Skin epidermis (tissue), 12 donors: ENCODE data around the gene DMD.
A peak's percentile ranks its signal among the peaks of the same experiment; 100 is the strongest.

Experiments used
- H3K27ac ChIP-seq, 21 experiments: fragments of 200-600 bp; sonication (generic) in 11 of 21; one replicate each; pipeline ENCODE4 v1.5.0; 2020; ENCODE audit warnings: mild to moderate bottlenecking in 3 of 21, inconsistent platforms in 2 of 21, moderate library complexity in 2 of 21
- H3K4me3 ChIP-seq, 7 experiments: fragments of 200-600 bp; sonication (generic) in 2 of 7; one replicate each; pipeline ENCODE4 v1.5.0; 2020; ENCODE audit warnings: inconsistent platforms in 2 of 7, mild to moderate bottlenecking in 2 of 7, moderate library complexity in 1 of 7

DMD gene

DNA sequence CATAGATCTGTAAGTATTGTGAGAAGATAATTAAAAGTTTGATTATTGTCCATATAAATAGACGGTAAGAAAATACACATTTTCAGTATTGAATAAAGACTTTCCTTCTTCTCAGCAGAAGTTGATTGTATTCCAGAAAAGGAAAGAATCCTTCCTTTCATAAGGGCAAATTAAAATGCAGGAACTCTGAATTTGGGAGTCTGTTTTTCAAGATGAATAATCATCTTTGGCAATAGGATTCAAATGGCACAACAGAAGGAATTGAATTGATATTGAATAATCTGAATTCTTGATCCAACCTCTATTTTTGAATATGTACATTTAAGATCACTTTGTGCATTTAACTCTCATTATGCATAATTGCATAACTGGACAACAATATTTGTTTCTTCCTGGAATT, 149.3 kb downstream of the DMD start:
- Histone ChIP-seq H3K27ac (no peak overlapping the region), H3K4me3 (no peak overlapping the region)

DNA sequence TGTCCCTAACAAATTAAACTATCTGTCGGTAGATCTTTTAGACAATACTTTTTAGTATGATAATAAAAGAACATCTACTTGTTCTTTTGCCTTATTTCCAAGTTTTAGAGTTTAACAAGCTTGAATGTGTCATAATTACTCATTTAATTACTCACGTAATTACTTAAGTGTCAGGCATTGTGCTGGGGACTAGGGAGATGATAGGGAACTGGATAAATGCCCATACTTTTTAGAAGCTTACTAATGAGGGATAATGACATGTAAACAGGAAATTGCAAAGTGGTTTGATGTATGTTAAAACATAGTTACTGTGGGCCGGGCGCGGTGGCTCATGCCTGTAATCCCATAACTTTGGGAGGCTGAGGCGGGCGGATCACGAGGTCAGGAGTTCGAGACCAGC, 158.3 kb downstream of the DMD start:
- H3K4me3 ChIP-seq: no peak overlapping the region
- no peak overlapping the region for H3K27ac ChIP-seq

DNA sequence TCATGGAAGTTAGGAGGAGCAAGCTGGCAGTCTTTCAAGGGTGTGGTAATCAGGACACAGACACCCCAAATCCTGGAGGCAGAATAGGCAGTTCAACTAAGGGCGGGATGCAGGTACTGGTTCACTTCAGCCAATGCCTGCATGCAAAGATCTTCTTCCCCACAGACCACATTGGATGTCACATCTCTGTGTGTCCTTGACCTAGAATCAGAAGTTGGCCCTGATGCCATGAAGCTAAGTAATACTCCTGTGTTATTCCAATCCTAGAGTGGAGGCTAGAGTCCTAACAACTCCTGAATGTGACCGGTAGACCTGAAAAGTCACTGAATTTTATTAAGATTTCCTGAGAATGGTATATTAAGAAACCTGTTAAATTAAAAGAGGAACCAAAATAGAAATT, 165.5 kb downstream of the DMD start:
- Histone ChIP-seq H3K27ac (no peak overlapping the region), H3K4me3 (no peak overlapping the region)

DNA sequence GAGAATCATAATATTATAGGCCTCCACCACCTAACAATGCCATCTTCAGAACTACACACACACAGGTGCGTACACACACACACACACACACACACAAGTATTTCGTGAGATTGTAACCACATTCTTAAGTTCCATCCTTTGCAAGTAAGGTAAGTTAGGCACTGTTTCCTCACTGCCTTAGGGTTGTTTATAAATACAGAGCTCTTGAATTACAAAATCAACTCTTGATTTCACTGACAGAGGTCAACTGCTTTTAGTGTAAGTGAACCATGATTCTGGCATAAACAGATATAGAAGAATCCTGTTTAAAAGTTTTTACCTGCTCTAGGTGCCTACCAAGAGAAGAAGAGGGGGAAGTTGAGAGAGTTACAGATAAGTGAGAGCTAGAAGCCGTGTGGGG, 166.1 kb downstream of the DMD start:
- Histone ChIP-seq H3K27ac (no peak overlapping the region), H3K4me3 (no peak overlapping the region)

DNA sequence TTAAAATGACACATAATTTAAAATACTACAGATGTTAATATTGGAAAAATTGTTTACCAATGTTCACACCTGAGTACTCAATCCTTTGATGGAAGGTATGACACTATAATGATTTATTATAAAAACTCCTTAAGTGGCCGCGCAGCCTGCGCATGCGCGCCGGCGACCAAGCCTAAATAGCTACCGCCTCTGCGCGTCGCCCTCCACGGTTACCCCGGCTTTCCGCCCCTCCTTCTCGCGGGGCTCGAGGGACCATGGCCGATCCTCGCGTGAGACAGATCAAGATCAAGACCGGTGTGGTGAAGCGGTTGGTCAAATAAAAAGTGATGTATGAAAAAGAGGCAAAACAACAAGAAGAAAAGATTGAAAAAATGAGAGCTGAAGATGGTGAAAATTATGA, 170.2 kb downstream of the DMD start:
- H3K27ac ChIP-seq: no peak overlapping the region
- no peak overlapping the region for H3K4me3 ChIP-seq

DNA sequence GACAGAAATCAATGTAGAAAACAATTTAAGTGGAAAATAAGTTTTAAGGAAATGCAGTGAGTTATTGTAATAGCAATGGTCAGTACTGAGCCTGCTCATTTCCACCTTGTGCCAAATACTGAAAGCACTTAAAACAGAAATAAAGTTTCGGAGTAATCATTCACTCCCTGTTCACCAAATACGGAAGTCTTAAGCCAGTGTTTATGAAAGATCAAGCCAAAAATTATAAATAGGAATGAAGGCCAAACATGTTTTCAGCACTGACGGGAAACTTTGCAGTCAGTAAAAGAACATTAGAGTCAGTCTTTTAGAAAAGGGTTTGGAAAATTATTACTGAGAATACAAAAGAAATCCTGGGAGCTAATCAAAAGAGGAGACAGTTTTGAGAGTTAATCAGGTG, 178.6 kb downstream of the DMD start:
- peak overlapping the region in 1 of 21 experiments; percentile 53 for H3K27ac ChIP-seq
- H3K4me3 ChIP-seq: no peak overlapping the region

DNA sequence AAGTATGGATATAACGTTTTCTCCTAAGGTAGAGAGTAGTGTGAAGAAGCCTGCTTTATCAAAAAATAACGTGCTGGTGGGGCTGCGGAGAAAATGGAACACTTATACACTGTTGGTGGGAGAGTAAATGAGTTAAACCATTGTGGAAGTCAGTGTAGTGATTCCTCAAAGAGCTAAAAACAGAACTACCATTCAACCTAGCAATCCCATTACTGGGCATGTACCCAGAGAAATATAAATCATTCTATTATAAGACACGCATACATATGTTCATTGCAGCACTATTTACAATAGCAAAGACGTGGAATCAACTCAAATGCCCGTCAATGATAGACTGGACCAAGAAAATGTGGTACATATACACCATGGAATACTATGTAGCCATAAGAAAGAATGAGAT, 196.4 kb downstream of the DMD start:
- H3K27ac ChIP-seq: no peak overlapping the region

DNA sequence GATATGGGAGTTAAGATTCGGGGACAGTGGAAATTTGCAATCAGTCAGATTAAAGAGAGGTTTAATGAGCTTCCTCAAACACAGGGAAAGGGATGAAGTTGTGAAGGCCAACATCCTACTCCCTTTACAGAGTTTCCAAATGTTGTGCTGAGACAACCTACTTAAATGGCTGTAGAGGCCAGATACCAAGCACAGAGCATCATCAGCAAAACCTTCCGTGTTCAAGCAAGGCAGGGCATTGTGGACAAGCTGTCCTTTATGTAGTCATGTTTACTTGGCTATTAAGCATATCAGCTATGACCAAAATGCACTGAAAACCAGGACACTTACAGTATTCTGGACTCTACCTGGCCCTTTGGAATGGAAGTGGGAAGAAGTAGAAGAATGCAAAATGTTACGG, 197.3 kb downstream of the DMD start:
- Histone ChIP-seq H3K27ac (no peak overlapping the region), H3K4me3 (no peak overlapping the region)

More for the DNA sequence above, 196.4 kb downstream of the DMD start:
- no peak overlapping the region for H3K4me3 ChIP-seq

DNA sequence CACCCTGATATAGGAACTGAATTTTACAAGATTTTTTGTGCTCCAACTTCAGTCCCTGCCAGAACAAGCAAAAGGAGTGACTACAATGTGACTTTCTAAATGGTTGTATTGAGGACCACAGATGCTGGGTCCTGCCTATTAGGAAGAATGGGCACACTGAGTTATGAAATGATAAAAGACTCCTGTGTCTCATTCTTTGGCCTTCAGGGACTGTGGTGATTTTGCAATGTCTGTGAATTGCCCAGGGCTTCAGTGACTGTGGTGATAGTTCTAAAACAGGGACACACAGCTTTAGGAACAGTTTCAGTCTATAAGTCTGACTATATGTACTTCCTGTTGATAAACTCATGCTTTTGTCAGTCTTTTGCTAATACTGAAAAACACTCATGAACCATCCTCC, 210.2 kb downstream of the DMD start:
- Histone ChIP-seq H3K27ac (no peak overlapping the region), H3K4me3 (no peak overlapping the region)

DNA sequence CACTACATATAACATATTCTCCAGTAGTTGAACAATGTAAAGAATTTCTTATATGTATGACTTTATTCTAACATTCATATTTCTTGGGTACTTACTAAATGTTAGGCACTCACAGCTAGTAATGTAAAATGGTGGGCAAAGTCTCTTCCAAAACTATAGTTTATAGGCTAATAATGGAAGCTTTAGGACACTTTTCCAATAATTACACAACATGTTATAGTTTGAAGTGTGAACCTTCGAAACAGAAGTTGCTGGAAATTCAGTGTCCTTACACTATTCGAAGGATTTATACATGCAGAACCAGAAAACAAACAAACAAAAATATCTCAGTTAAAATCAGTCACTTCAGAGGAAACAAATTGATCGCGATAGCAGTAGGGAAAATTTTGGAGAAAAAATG, 212.6 kb downstream of the DMD start:
- H3K27ac ChIP-seq: no peak overlapping the region
- H3K4me3 ChIP-seq: no peak overlapping the region

DNA sequence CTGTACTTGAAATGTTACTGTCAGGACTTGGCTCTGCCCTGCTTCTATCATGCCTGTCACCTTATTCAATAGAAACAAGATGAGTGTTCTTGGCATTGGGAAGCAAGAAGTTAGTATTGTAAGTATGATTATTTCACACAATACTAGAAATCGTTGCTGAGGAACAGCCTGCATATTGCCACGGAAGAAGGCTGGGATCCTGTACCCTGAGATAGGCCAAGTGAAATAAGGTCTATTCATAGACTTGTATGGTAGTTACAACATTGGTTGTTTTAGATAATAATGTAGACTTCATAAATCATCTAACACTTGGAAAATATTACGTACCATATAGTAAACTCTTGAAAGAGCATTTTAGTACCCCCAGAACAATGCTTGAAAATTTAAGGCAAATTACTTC, 215.9 kb downstream of the DMD start:
- H3K4me3 ChIP-seq: no peak overlapping the region
- no peak overlapping the region for H3K27ac ChIP-seq

DNA sequence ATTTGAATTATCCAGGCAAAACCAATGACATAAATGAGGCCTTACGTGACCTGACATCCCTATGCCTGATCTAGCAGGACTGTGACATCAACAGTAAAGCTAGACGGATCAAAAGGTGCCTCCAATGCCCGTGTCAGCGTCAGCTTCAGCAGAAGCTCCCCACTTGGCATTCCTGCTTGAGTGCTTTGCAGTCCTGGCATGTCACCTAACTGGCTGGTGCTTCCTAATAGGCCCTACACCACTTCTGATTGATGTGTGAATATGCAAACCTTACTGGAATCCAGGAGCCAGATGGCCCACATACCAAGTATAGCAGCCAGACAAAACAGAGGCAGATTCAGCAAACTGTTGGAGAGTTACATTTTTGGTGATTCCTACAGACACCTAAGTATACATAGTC, 224.2 kb downstream of the DMD start:
- Histone ChIP-seq H3K4me3 (no peak overlapping the region), H3K27ac (no peak overlapping the region)

DNA sequence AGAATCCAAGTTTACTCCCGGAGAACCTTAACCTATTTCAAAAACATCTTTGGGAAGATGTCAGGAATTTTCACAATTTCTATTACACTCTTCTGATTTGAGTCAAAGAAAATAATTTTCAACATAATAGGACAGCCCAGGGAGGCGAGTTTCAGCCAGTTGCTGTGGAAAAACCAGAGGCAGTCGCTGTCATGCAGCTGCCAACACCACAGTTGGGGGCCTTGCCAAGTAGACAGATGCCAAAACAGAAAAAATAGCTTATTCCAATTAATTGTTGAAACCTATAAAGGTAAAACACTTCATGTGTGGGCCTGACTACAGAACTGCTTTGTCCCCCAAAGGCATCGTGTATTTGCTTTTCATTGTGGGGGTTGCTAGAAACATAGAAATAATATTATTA, 225.8 kb downstream of the DMD start:
- no peak overlapping the region for H3K4me3 ChIP-seq
- H3K27ac ChIP-seq: no peak overlapping the region

DNA sequence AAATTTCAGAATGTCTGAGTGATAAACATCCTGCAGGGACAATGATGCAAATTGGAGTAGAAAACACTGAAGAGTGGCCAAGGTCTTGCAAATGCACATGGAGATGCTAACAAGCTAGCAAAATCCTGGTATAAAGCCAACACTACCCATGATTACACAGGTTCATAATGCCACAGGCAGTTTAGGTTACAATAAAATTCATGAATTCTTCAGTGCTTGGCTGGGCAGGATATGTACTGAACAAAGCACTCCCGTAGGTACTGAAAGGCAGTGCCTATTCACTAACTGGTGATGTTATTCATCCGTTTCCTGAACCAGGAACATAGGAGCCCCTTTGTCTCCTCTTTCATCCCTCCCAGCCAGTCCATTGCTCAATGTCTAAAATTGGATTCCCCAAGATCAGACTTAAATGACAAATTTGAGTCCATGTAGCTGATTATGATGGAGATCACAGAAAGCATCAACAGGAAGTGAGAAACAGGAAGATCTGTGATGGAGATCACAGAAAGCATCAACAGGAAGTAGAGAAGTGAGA, 244.5 kb downstream of the DMD start:
- Histone ChIP-seq H3K27ac (no peak overlapping the region), H3K4me3 (no peak overlapping the region)

DNA sequence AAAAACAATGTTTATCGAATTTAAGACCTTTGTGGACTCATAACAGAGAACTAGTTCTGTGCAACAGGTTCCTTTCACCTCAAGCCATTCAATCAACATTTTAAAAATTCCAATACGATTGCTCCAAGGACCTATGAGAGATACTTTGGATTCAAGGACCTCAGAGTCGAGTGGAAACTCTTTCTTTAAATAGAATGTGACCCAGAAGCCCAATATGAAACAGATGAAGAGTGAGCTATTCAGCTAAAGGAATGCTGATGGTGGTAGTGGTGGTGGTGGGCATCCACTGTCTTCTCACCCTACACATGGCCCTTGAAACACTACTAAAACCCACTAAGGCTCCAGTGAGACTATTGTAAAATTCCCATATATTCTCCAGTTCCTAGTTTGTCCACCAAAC, 257.2 kb downstream of the DMD start:
- Histone ChIP-seq H3K27ac (no peak overlapping the region), H3K4me3 (no peak overlapping the region)

DNA sequence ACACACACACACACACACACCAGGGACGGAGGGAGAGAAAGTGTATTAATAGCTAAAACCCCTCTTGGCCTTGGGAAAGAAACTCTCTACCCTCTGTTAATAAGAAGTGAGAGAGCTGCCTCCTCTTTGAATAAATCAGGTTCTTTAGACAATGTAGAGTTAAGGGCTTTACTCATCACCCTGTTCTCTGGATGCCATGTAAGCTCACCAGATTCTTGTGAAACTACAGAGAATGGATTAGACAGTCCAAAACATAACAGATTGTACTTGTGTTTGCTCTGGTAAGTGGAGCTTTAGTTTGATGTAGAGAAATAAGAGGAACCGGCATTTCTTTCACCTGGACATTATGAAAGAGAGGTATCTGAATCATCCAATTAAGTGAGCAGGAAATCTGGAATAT, 263.2 kb downstream of the DMD start:
- Histone ChIP-seq H3K27ac (no peak overlapping the region), H3K4me3 (no peak overlapping the region)

DNA sequence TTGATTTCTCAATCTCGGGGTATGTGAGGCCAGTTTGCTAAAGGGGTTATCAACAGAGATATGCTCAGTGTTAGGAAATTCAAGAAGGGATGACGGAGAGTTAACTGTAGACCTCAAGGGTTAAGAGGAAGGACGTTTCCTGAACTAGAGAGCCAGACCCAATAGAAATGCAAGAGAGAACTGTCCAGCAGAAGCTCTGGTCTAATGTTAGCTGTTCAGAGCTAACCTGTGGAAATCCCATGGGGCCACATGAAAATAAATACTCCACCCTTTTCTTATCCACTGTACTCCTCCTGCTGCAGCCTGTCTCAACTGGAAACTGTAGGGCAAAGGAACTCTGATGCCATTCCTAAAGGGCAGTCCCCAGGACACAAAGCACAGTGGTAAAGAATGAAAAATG, 274.3 kb downstream of the DMD start:
- no peak overlapping the region for H3K4me3 ChIP-seq
- H3K27ac ChIP-seq: no peak overlapping the region

DNA sequence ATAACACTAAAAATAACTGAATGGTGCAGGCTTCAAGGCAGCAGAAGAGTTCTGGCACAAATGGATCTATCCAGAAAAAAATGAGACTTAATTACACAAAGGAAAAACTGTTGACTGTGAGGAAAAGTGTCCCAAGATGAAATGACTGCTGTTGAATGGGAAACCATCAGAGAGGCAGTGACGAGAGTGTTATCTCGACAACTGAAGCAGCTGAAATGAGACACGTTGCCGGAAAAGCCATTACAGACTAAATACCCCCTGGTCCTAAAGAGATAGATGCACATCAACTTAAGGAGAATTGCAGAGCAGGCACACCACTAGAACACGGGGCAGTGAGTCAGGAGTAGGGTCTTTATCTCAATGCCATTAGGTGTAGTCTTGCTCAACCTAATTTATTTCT, 277.8 kb downstream of the DMD start:
- Histone ChIP-seq H3K27ac (no peak overlapping the region), H3K4me3 (no peak overlapping the region)

DNA sequence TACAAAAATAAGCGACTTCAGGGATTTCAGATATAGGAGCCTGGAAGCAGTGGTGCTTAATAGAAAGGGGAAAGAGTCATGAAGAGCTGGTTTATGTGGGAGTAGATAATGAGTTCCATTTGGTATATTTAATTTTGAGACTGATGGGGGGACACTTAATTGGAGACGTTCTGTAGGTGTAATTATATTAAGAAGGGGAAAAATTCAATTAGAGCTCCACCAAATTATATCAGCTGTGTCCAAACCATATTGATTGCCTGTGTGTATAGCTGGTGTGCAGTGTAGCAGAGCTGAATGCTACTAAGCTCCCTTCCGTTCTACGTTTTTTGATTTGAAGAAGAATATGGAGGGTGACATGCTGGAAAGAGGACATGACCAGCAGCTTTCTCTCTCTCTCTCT, 282.3 kb downstream of the DMD start:
- Histone ChIP-seq H3K4me3 (no peak overlapping the region), H3K27ac (no peak overlapping the region)

DNA sequence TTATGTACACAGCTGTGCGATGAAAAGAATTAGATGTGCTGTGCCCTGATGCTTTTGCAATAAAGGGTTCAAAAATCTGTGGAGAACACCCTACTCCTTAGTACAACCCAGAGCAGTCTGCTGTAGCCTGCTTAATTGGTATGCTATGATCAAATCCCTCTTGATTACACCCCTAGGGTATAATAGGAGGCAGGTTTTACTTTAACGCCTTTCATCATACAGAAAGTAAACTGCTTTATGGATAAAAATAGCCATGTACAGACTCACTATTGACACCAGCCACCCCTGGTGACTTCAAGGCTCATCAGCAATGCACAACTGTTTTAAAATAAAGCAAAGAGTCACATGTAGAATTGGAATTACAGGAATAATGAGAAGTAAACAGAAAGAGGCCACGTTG, 315.3 kb downstream of the DMD start:
- Histone ChIP-seq H3K4me3 (no peak overlapping the region), H3K27ac (no peak overlapping the region)

DNA sequence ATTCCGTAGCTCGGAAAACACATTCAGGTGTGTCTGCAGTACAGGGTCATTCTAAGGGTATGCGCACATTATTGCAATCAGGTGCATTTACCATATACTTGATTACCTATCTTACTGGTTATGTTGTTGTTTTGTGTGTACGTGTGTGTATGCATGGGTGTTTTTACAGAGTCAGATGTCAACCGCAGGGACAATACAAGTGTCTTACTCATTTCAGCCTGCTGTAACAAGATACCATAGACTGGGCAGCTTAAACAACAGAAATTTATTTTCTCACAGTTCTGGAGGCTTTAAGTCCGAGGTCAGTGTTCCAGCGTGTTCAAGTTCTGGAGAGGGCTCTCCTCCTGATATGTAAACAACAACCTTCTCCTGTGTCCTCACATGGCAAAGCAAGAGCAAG, 316.7 kb downstream of the DMD start:
- Histone ChIP-seq H3K4me3 (no peak overlapping the region), H3K27ac (no peak overlapping the region)

DNA sequence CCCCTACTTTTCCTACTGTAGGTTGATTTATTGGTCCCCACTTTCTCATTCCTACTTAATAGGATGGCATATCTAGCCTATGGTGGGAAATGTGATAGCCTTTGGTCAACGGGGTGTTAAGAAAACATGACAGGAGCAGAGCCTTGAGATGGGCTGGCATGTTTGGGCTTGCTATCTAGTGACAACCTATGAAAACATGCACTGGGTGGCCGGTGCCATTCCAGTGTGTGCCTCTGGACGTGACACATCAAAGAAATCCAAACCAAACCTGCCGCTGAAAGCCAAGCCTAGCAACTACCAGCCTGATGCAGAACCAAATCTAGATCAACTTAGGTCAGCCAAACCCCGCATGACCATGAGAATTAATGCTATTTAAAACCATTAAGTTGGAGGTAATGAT, 317.6 kb downstream of the DMD start:
- Histone ChIP-seq H3K27ac (no peak overlapping the region), H3K4me3 (no peak overlapping the region)

DNA sequence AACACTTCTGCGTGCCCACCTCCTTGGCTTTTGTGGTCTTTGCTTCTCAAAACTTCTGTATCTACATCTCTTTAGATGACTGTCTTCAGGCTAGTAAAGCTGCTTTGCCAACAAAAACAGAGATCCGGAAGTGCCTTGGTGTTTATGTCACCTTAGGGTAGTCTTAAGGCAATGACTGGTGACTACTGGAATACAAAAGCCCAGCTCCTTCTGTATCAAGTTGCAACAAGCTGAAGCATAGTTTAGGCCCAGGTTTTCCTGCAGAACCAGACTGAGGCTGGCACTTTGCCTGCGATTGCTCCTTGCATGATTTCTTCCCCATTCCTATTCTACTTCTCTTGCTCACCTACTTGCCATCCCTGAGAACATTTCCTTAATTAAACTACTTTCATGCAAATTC, 333.8 kb downstream of the DMD start:
- Histone ChIP-seq H3K27ac (no peak overlapping the region), H3K4me3 (no peak overlapping the region)
